Measurements from ENCODE around the gene KRTAP10-3. TPM values are rescaled to one million over a fixed set of nuclear protein-coding genes. Genes with fewer than 3 reads are reported as not detected.
"Not testable (repeated sequence)": the region's sequence is repeated elsewhere in the genome, so short reads cannot be mapped to it uniquely, and the experiment has no call there.

KRTAP10-3 gene
- total RNA-seq, 1 donor from 2014 or later = not detected

DNA sequence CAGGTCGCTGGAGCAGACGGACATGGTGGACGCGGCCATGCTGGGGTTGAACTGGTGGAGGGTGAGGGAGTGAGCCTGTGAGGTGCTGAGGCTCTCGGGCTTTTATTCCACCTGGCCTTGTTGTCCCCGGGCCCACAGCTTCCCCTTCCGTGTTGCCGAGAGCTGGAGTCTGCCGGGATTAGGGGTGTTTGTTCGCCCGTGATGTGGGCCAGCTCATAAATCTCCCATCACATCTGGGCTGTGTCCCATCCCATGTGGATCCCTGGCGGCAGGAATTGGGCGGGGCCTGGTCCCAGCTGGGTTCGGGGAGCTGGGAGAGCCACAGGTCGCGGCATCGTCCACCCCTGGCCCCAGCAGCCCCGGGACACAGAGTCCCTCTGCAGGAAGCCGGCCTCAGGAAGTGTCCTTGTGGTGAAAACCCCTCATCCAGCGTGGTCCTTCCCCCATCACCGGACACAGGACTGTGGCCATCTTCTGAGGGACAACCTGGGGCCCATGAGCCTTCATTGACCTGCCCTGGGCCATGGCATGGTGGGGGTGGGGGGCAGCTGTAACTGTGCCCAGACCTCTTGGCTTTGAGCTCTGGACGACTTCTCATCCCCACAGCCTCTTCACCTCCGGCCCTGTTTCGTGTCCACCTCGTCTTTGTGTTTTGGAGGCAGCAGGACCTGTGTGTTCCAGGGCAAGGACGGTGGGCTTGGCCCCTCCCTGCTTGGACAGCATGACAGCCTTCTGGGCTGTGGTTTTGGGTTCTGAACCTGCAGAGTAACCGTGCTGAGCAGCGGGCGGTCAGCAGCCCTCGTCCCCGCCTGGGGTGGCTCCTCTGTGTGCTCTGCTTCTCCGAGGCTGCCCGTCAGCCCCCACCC, 34.1 kb upstream of the KRTAP10-3 start, which contains the start of gene KRTAP10-6:
Gene KRTAP10-6 (minus strand): TSS at position 60 of the 866 bp plus-strand sequence. CDS start 21 bp downstream, at position 39.
- Mint-ChIP-seq H3K27ac (ENCODE audit: unreplicated experiment) (no peak within 1 kb of the TSS), H3K36me3 (ENCODE audit: low read depth) (no peaks in the 10 kb centered on the region), H3K9me3 (ENCODE audit: low read depth) (peaks cover 7% of the 10 kb centered on the region), H3K27me3 (ENCODE audit: low read depth) (peaks cover 63% of the 10 kb centered on the region), H3K4me3 (ENCODE audit: unreplicated experiment) (no peak within 1 kb of the TSS), H3K4me1 (ENCODE audit: low read depth) (peaks cover 6% of the 10 kb centered on the region)
- DNase-seq (ENCODE audit: low spot score) = no peak
- TF ChIP-seq, protein P1, sequence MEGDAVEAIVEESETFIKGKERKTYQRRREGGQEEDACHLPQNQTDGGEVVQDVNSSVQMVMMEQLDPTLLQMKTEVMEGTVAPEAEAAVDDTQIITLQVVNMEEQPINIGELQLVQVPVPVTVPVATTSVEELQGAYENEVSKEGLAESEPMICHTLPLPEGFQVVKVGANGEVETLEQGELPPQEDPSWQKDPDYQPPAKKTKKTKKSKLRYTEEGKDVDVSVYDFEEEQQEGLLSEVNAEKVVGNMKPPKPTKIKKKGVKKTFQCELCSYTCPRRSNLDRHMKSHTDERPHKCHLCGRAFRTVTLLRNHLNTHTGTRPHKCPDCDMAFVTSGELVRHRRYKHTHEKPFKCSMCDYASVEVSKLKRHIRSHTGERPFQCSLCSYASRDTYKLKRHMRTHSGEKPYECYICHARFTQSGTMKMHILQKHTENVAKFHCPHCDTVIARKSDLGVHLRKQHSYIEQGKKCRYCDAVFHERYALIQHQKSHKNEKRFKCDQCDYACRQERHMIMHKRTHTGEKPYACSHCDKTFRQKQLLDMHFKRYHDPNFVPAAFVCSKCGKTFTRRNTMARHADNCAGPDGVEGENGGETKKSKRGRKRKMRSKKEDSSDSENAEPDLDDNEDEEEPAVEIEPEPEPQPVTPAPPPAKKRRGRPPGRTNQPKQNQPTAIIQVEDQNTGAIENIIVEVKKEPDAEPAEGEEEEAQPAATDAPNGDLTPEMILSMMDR (IDR thresholded peaks at IDR 0.05) = no peak

DNA sequence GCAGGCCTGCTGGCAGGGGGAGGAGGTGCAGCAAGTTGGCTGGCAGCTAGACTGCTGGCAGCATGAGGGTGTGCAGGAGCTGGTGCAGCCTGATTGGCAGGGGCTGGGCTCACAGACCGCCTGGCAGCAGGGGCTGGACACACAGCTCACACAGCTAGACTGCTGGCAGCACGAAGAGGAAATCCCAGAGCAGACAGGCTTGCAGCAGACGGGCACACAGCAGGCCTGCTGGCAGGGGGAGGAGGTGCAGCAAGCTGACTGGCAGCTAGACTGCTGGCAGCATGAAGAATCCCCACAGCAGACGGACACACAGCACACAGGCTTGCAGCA, 33.2 kb upstream of the KRTAP10-3 start:
- not testable (repeated sequence) for H3K9me3 Mint-ChIP-seq (ENCODE audit: low read depth); H3K4me3 Mint-ChIP-seq (ENCODE audit: unreplicated experiment); DNase-seq (ENCODE audit: low spot score); H3K27ac Mint-ChIP-seq (ENCODE audit: unreplicated experiment); H3K36me3 Mint-ChIP-seq (ENCODE audit: low read depth); H3K4me1 Mint-ChIP-seq (ENCODE audit: low read depth)
- H3K27me3 Mint-ChIP-seq (ENCODE audit: low read depth) = peaks cover 65% of the 10 kb centered on the region

DNA sequence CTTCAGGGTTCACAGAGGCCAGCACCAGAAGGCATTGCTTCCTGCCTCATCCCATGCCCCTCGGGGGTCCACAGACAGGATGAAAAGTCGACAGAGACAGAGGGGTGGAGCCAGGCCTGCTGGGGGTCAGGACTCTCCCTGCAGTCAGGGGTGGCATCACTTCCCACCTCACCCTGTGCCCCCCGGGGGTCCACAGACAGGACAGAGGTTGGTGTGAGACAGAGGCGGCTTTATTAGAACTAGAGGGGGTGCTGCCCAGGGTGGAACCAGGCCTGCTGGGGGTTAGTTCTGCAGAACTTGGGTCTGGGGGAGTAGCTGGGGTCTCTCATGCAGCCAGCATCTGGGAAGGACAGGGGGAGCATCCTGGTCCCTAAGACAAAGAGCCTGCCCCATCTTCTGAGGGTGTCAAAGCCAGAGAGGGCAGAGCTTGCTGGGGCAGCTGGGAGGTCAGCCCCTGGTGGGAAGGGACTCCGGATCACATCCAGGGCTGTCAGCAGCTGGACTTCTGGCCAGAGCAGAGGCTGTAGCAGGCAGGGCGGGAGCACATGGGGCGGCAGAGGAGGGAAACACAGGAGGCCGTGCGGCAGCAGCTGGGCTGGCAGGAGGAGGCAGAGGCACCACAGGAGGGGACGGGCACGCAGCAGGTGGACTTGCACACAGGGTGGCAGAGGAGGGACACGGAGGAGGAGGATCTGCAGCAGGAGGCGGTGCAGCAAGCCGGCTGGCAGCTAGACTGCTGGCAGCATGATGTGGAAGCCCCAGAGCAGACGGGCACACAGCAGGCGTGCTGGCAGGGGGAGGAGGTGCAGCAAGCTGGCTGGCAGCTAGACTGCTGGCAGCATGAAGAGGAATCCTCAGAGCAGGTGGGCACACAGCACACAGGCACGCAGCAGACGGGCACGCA, 32.6 kb upstream of the KRTAP10-3 start:
- H3K27me3 Mint-ChIP-seq (ENCODE audit: low read depth) = peaks cover 66% of the 10 kb centered on the region
- H3K36me3 Mint-ChIP-seq (ENCODE audit: low read depth); H3K27ac Mint-ChIP-seq (ENCODE audit: unreplicated experiment); H3K4me3 Mint-ChIP-seq (ENCODE audit: unreplicated experiment); H3K4me1 Mint-ChIP-seq (ENCODE audit: low read depth); DNase-seq (ENCODE audit: low spot score): not testable (repeated sequence)
- peaks cover 13% of the 10 kb centered on the region for H3K9me3 Mint-ChIP-seq (ENCODE audit: low read depth)

DNA sequence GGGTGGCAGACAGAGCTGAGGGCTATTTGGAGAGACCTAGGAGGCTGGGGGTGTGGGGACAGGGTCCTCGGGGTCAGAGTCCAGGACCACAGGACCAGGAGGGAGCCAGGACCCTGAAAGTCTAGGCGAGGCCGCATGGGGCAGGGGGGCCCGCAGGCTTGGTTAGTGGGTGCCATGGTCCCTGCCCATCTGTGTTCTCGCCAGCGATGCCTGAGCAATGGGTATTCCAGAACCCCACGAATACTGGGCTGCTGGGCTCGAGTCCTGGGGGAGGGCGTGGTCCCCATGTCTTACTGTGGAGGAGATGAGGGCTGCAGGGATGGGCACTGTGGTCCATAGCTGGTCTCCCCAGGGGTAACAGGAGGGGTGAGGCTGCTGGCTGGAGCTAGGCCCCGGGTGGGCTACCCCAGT, 31.7 kb upstream of the KRTAP10-3 start:
- Mint-ChIP-seq H3K9me3 (ENCODE audit: low read depth) (peaks cover 17% of the 10 kb centered on the region), H3K4me3 (ENCODE audit: unreplicated experiment) (no peak overlapping the region), H3K27me3 (ENCODE audit: low read depth) (peaks cover 65% of the 10 kb centered on the region), H3K4me1 (ENCODE audit: low read depth) (peaks cover 6% of the 10 kb centered on the region), H3K27ac (ENCODE audit: unreplicated experiment) (no peak overlapping the region), H3K36me3 (ENCODE audit: low read depth) (no peaks in the 10 kb centered on the region)
- no peak for DNase-seq (ENCODE audit: low spot score)
- TF ChIP-seq, protein P1 (IDR thresholded peaks at IDR 0.05) = no peak

DNA sequence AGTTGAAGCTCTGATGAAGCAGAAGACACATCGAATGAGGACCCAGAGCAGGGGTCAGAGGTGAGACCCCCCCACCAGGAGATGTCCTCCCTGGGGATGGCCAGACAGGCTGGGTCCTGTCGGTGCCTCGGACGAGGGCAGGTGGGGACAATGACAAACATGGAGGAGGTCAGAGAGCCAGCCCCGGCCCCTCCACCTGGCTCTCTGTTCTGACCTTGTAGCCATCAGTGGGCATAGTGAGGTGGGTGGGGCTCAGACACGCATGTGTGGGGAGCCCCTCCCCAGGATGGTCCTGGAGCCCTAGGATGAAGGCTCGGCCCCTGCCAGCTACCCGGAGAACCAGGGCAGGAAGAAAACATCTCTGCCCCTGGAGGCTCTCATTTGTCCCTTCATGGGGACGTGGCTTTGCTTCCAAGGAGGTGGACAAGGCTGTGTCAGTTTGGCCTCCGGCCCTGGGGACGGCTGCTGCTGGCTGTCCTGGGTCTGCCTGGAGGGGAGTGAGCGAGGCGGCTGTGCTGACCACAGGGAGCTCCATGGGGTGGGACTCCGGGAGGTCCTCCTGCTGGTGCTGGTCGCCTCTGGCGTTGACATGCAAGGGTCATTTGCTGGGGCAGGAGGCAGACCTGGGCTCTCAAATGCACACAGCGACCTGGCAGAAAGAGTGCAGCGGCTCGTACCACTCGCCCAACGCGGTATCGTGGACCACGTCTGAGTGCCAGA, 31.2 kb upstream of the KRTAP10-3 start:
- DNase-seq (ENCODE audit: low spot score) = no peak
- H3K36me3 Mint-ChIP-seq (ENCODE audit: low read depth) = no peaks in the 10 kb centered on the region
- peaks cover 17% of the 10 kb centered on the region for H3K9me3 Mint-ChIP-seq (ENCODE audit: low read depth)
- H3K27ac Mint-ChIP-seq (ENCODE audit: unreplicated experiment) = no peak overlapping the region
- H3K4me3 Mint-ChIP-seq (ENCODE audit: unreplicated experiment) = no peak overlapping the region
- peaks cover 6% of the 10 kb centered on the region for H3K4me1 Mint-ChIP-seq (ENCODE audit: low read depth)
- TF ChIP-seq, protein P1 (IDR thresholded peaks at IDR 0.05) = no peak
- peaks cover 65% of the 10 kb centered on the region for H3K27me3 Mint-ChIP-seq (ENCODE audit: low read depth)
